Measurements from ENCODE around the gene ANKRD24.
"Not testable (repeated sequence)": the region's sequence is repeated elsewhere in the genome, so short reads cannot be mapped to it uniquely, and the experiment has no call there.

ANKRD24 gene

DNA sequence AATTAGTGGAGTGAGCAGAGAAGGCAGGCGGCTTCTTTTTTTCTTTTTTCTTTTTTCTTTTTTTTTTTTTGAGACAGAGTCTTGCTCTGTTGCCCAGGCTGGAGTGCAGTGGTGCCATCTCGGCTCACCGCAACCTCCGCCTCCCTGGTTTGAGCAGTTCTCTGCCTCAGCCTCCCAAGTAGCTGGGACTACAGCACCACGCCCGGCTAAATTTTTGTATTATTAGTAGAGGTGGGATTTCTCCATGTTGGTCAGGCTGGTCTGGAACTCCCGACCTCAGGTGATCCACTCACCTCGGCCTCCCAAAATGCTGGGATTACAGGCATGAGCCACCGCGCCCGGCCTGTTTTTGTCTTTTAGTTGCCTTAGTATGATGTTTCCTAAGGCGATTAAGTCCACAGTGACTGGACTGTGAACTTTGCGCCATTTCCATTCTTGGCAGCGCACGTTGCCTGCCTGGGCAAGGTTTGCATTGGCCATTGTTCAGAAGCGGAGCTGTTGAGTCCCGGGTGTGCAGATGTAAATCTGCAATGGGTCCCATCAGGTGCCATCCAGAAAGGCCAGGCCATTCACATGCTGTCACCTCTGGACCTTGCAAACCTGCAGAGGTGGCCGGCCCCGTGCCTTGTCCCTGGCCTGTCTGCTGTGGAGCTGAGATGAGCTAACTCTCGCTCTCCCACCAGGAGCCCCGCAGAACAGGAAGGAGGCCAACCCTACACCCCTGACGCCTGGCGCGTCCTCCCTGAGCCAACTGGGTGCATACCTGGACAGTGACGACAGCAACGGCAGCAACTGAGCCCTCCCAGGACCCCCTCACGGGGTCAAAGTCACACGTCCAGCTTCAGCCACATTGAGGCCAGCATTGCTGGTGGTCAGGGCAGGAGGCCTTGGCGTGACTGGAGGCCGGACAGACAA lies 85.7 kb downstream of the ANKRD24 start:
- no peaks in the 10 kb centered on the region; the same call in 1 of the 2 replicates for H4K20me1 ChIP-seq (ENCODE audit: control insufficient read depth, insufficient read depth, low read depth, low read length)
- no peak overlapping the region for H3K4me3 ChIP-seq (ENCODE audit: low read length)
- H3K27ac ChIP-seq (ENCODE audit: low read depth, low read length), result no peak overlapping the region
- H3F3A ChIP-seq (ENCODE audit: control insufficient read depth, insufficient read depth), result no peaks in the 10 kb centered on the region; the same call in 1 of the 2 replicates
- no peaks in the 10 kb centered on the region for H3K9me2 ChIP-seq (replicated peaks; ENCODE audit: control insufficient read depth, low read length)
- peaks cover 35% of the 10 kb centered on the region for H3K36me3 ChIP-seq (ENCODE audit: control insufficient read depth, low read length)
- H3K4me1 ChIP-seq (ENCODE audit: control insufficient read depth, low read length), result no peaks in the 10 kb centered on the region
- TF ChIP-seq, protein P1, sequence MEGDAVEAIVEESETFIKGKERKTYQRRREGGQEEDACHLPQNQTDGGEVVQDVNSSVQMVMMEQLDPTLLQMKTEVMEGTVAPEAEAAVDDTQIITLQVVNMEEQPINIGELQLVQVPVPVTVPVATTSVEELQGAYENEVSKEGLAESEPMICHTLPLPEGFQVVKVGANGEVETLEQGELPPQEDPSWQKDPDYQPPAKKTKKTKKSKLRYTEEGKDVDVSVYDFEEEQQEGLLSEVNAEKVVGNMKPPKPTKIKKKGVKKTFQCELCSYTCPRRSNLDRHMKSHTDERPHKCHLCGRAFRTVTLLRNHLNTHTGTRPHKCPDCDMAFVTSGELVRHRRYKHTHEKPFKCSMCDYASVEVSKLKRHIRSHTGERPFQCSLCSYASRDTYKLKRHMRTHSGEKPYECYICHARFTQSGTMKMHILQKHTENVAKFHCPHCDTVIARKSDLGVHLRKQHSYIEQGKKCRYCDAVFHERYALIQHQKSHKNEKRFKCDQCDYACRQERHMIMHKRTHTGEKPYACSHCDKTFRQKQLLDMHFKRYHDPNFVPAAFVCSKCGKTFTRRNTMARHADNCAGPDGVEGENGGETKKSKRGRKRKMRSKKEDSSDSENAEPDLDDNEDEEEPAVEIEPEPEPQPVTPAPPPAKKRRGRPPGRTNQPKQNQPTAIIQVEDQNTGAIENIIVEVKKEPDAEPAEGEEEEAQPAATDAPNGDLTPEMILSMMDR (IDR thresholded peaks at IDR 0.05; ENCODE audit: low read depth, low read length, poor library complexity, severe bottlenecking), result no peak
- TF ChIP-seq EZH2phosphoT487 (IDR thresholded peaks at IDR 0.05; ENCODE audit: borderline replicate concordance, low read length), result no peak
- no peak overlapping the region for H3K4me2 ChIP-seq (ENCODE audit: low read length)
- no peaks in the 10 kb centered on the region for H3K27me3 ChIP-seq (ENCODE audit: control insufficient read depth, low read length)
- no peaks in the 10 kb centered on the region for H3K9me3 ChIP-seq (ENCODE audit: control insufficient read depth, insufficient read depth, low read length)
- H3K79me2 ChIP-seq (ENCODE audit: control insufficient read depth, low read length), result no peaks in the 10 kb centered on the region

DNA sequence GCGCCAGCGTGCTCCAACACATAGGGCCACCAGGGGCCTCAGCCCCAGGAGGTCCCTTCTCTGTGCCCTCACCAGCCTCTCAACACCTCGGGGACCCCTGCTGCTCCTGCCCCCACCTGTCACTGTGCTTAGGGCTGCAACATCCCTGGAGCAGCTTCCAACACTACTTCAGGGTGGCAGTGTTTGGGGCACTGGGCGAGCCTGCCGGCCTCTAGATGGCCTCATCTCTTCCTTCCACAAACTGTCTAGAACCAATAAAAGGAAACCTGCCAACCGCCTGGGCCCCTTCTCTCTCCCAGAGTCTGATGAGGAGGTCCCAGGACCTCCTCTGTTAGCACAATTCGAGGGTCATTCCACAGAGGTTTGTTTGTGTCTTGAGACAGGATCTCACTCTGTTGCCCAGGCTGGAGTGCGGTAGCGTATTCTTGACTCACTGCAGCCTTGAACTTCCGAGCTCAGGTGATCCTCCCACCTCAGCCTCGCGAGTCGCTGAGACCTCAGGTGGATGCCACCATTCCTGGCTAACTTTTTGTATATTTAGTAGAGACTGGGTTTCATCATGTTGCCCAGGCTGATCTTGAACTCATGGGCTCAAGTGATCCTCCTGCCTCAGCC lies 86.4 kb downstream of the ANKRD24 start:
- no peak for TF ChIP-seq EZH2phosphoT487 (IDR thresholded peaks at IDR 0.05; ENCODE audit: borderline replicate concordance, low read length)
- TF ChIP-seq, protein P1 (IDR thresholded peaks at IDR 0.05; ENCODE audit: low read depth, low read length, poor library complexity, severe bottlenecking), result no peak
- H4K20me1 ChIP-seq (ENCODE audit: control insufficient read depth, insufficient read depth, low read depth, low read length), result no peaks in the 10 kb centered on the region; the same call in 1 of the 2 replicates
- H3K4me1 ChIP-seq (ENCODE audit: control insufficient read depth, low read length), result no peaks in the 10 kb centered on the region
- H3K9me3 ChIP-seq (ENCODE audit: control insufficient read depth, insufficient read depth, low read length), result no peaks in the 10 kb centered on the region
- H3F3A ChIP-seq (ENCODE audit: control insufficient read depth, insufficient read depth), result no peaks in the 10 kb centered on the region; the same call in 1 of the 2 replicates
- no peak overlapping the region for H3K4me3 ChIP-seq (ENCODE audit: low read length)
- H3K27ac ChIP-seq (ENCODE audit: low read depth, low read length), result no peak overlapping the region
- H3K79me2 ChIP-seq (ENCODE audit: control insufficient read depth, low read length), result no peaks in the 10 kb centered on the region
- peaks cover 33% of the 10 kb centered on the region for H3K36me3 ChIP-seq (ENCODE audit: control insufficient read depth, low read length)
- no peak overlapping the region for H3K4me2 ChIP-seq (ENCODE audit: low read length)
- H3K27me3 ChIP-seq (ENCODE audit: control insufficient read depth, low read length), result no peaks in the 10 kb centered on the region
- no peaks in the 10 kb centered on the region for H3K9me2 ChIP-seq (replicated peaks; ENCODE audit: control insufficient read depth, low read length)

DNA sequence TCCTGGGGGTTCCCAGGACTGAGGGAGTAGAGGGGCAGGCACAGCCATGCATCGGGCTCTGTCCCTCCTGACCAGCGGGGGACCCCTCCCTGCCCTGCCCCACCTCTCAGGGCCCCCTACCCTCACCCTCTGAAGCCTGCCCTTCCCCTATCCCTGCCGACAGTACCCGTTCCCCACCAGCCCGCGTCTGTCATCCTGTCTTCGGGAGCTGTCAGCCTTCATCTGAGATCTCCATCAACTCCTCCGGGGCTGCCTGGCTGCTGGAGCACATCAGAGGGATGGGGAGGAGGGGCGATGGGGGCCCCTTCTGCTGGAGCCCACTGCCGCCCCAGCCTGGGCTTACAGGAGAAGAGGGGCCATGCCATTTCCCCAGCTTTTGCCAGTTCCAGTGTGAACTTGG lies 90.4 kb downstream of the ANKRD24 start:
- Histone ChIP-seq H3K36me3 (ENCODE audit: control insufficient read depth, low read length) (peaks cover 18% of the 10 kb centered on the region), H3K9me3 (ENCODE audit: control insufficient read depth, insufficient read depth, low read length) (no peaks in the 10 kb centered on the region), H3K27ac (ENCODE audit: low read depth, low read length) (no peak overlapping the region), H3K4me2 (ENCODE audit: low read length) (no peak overlapping the region), H3K4me1 (ENCODE audit: control insufficient read depth, low read length) (no peaks in the 10 kb centered on the region), H4K20me1 (ENCODE audit: control insufficient read depth, insufficient read depth, low read depth, low read length) (no peaks in the 10 kb centered on the region; the same call in 1 of the 2 replicates), H3F3A (ENCODE audit: control insufficient read depth, insufficient read depth) (no peaks in the 10 kb centered on the region), H3K4me3 (ENCODE audit: low read length) (no peak overlapping the region), H3K27me3 (ENCODE audit: control insufficient read depth, low read length) (peaks cover under 1% of the 10 kb centered on the region; the same call in 1 of the 2 replicates), H3K79me2 (ENCODE audit: control insufficient read depth, low read length) (no peaks in the 10 kb centered on the region), H3K9me2 (replicated peaks; ENCODE audit: control insufficient read depth, low read length) (no peaks in the 10 kb centered on the region)
- TF ChIP-seq EZH2phosphoT487 (IDR thresholded peaks at IDR 0.05; ENCODE audit: borderline replicate concordance, low read length), result no peak
- TF ChIP-seq, protein P1 (IDR thresholded peaks at IDR 0.05; ENCODE audit: low read depth, low read length, poor library complexity, severe bottlenecking), result no peak

DNA sequence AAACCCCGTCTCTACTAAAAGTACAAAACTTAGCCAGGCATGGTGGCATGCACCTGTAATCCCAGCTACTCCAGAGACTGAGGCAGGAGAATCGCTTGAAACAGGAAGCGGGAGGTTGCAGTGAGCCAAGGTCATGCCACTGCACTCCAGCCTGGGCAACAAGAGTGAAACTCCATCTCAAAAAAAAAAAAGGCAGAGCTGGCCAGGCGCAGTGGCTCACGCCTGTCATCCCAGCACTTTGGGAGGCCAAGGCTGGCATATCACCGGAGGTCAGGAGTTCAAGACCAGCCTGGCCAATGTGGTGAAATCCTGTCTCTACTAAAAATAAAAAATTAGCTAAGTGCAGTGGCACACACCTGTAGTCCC lies 91.8 kb downstream of the ANKRD24 start:
- not testable (repeated sequence) for H3K27me3 ChIP-seq (ENCODE audit: control insufficient read depth, low read length); H3K79me2 ChIP-seq (ENCODE audit: control insufficient read depth, low read length); H3K9me2 ChIP-seq (replicated peaks; ENCODE audit: control insufficient read depth, low read length); H3K27ac ChIP-seq (ENCODE audit: low read depth, low read length); H3F3A ChIP-seq (ENCODE audit: control insufficient read depth, insufficient read depth); H3K4me1 ChIP-seq (ENCODE audit: control insufficient read depth, low read length); H3K4me2 ChIP-seq (ENCODE audit: low read length); H3K9me3 ChIP-seq (ENCODE audit: control insufficient read depth, insufficient read depth, low read length); H3K4me3 ChIP-seq (ENCODE audit: low read length); H3K36me3 ChIP-seq (ENCODE audit: control insufficient read depth, low read length); H4K20me1 ChIP-seq (ENCODE audit: control insufficient read depth, insufficient read depth, low read depth, low read length)

Measured in DOHH2 (cell line).